Glomerular visceral epithelial cell (primary cell): Measurements from ENCODE around the gene CTF1.

ENCODE experiments used
- DNase-seq: peaks from one replicate; pipeline ENCODE4 v3.0.0-alpha.2; 2016; ENCODE audit errors: extremely low spot score

CTF1 gene

GRCh38 chr16:30931068-30931650 is 34.7 kb downstream of the CTF1 start:
- no peak for DNase-seq

- peak; percentile 31 for DNase-seq
Measured at GRCh38 chr16:30934827-30935557, 38.6 kb downstream of the CTF1 start.

GRCh38 chr16:30937692-30938091 is 41.3 kb downstream of the CTF1 start:
- no peak for DNase-seq

- peak; percentile 43 for DNase-seq
Measured at GRCh38 chr16:30939571-30939970, 43.2 kb downstream of the CTF1 start.

GRCh38 chr16:30941600-30942425 is 45.4 kb downstream of the CTF1 start:
- DNase-seq, result peak; percentile 79

- no peak for DNase-seq
Measured at GRCh38 chr16:30942426-30942806, 46.0 kb downstream of the CTF1 start.

GRCh38 chr16:30944352-30944751 is 47.9 kb downstream of the CTF1 start:
- DNase-seq, result no peak

GRCh38 chr16:30946671-30947540 is 50.5 kb downstream of the CTF1 start:
- no peak for DNase-seq

- DNase-seq, result no peak
Measured at GRCh38 chr16:30947541-30947858, 51.1 kb downstream of the CTF1 start.

GRCh38 chr16:30947859-30948666 is 51.6 kb downstream of the CTF1 start:
- DNase-seq, result peak; percentile 88

GRCh38 chr16:30948667-30949649 is 52.5 kb downstream of the CTF1 start, which contains the start of gene ORAI3:
TSS of gene ORAI3 (plus strand) at chr16:30949068. CDS start at chr16:30949290, 222 bp downstream.
- peak; percentile 64 for DNase-seq

- DNase-seq, result peak; percentile 92
Measured at GRCh38 chr16:30949650-30950515, 53.5 kb downstream of the CTF1 start.

- no peak for DNase-seq
Measured at GRCh38 chr16:30950516-30951065, 54.2 kb downstream of the CTF1 start.

- no peak for DNase-seq
Measured at GRCh38 chr16:30951193-30951592, 54.8 kb downstream of the CTF1 start.

GRCh38 chr16:30951750-30952149 is 55.3 kb downstream of the CTF1 start:
- no peak for DNase-seq

- DNase-seq, result no peak
Measured at GRCh38 chr16:30953111-30953510, 56.7 kb downstream of the CTF1 start.
